ENCODE measurements around the gene MIX23.

Gene MIX23

DNA sequence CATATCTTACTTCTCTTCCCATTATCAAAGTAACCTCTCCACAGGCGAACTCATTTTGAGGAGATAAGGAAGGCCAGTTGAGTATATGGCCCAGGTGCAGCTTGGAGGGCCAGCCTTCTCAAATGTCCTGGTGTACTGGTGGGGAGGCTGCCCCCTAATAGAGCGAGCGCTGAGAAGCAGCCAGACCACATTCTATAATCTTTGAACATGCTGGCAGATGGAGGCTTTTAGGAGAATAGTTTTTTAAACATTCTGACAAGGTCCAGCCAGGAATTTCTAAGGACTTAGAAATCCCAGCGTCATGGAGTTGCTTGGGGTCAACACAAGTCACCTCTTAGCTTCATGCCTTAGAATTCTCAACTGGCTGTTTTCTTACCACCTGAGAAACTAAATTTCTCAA lies 27.1 kb upstream of the MIX23 start:
- Mint-ChIP-seq H3K36me3 (ENCODE audit: low read depth) (peaks cover 34% of the 10 kb centered on the region), H3K27ac (peak overlapping the region; percentile 58), H3K4me3 (no peak overlapping the region), H3K27me3 (ENCODE audit: low read depth, poor library complexity) (no peaks in the 10 kb centered on the region), H3K9me3 (no peaks in the 10 kb centered on the region), H3K4me1 (peaks cover 19% of the 10 kb centered on the region)
- no peak for DNase-seq
- TF ChIP-seq, protein P1, sequence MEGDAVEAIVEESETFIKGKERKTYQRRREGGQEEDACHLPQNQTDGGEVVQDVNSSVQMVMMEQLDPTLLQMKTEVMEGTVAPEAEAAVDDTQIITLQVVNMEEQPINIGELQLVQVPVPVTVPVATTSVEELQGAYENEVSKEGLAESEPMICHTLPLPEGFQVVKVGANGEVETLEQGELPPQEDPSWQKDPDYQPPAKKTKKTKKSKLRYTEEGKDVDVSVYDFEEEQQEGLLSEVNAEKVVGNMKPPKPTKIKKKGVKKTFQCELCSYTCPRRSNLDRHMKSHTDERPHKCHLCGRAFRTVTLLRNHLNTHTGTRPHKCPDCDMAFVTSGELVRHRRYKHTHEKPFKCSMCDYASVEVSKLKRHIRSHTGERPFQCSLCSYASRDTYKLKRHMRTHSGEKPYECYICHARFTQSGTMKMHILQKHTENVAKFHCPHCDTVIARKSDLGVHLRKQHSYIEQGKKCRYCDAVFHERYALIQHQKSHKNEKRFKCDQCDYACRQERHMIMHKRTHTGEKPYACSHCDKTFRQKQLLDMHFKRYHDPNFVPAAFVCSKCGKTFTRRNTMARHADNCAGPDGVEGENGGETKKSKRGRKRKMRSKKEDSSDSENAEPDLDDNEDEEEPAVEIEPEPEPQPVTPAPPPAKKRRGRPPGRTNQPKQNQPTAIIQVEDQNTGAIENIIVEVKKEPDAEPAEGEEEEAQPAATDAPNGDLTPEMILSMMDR (IDR thresholded peaks at IDR 0.05): no peak

GRCh38 chr3:122409446-122409845 lies 26.4 kb upstream of the MIX23 start:
- Mint-ChIP-seq H3K27ac (peak overlapping the region; percentile 93), H3K36me3 (ENCODE audit: low read depth) (peaks cover 34% of the 10 kb centered on the region), H3K9me3 (no peaks in the 10 kb centered on the region), H3K4me3 (no peak overlapping the region), H3K4me1 (peaks cover 13% of the 10 kb centered on the region), H3K27me3 (ENCODE audit: low read depth, poor library complexity) (no peaks in the 10 kb centered on the region)
- TF ChIP-seq, protein P1 (IDR thresholded peaks at IDR 0.05): no peak
- no peak for DNase-seq

- H3K9me3 Mint-ChIP-seq: no peaks in the 10 kb centered on the region
- H3K36me3 Mint-ChIP-seq (ENCODE audit: low read depth): peaks cover 39% of the 10 kb centered on the region
- H3K27me3 Mint-ChIP-seq (ENCODE audit: low read depth, poor library complexity): no peaks in the 10 kb centered on the region
- no peak for DNase-seq
- H3K4me1 Mint-ChIP-seq: peaks cover 3% of the 10 kb centered on the region
- no peak overlapping the region for H3K27ac Mint-ChIP-seq
- TF ChIP-seq, protein P1 (IDR thresholded peaks at IDR 0.05): no peak
- H3K4me3 Mint-ChIP-seq: no peak overlapping the region
Measured at GRCh38 chr3:122407946-122408345, 24.9 kb upstream of the MIX23 start.

- no peak for DNase-seq
- no peak overlapping the region for H3K4me3 Mint-ChIP-seq
- TF ChIP-seq, protein P1 (IDR thresholded peaks at IDR 0.05): no peak
- H3K36me3 Mint-ChIP-seq (ENCODE audit: low read depth): peaks cover 36% of the 10 kb centered on the region
- no peaks in the 10 kb centered on the region for H3K9me3 Mint-ChIP-seq
- H3K27ac Mint-ChIP-seq: no peak overlapping the region
- H3K27me3 Mint-ChIP-seq (ENCODE audit: low read depth, poor library complexity): no peaks in the 10 kb centered on the region
- H3K4me1 Mint-ChIP-seq: no peaks in the 10 kb centered on the region
Measured at GRCh38 chr3:122406198-122406597, 23.2 kb upstream of the MIX23 start.

DNA sequence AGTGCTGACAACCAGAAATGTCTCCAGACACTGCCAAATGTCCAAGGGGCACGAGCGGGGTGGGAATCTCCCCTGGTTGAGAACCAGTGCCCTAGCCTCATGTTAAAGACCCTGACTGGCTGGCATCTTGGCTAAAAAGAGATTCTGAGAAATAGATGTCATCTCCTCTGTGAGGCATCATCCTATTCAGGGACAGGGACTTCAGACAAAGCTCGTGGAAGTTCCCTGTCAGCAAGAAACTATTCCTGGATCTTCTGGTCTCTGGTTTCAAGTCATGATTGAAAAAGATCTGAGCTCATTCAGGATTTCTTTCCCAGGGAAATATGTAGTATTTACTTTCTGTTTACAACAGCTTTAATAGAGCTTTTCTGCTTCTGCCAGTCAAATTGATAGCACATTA lies 22.0 kb upstream of the MIX23 start:
- no peak for DNase-seq
- Mint-ChIP-seq H3K27me3 (ENCODE audit: low read depth, poor library complexity) (no peaks in the 10 kb centered on the region), H3K36me3 (ENCODE audit: low read depth) (peaks cover 31% of the 10 kb centered on the region), H3K27ac (no peak overlapping the region), H3K4me1 (no peaks in the 10 kb centered on the region), H3K4me3 (no peak overlapping the region), H3K9me3 (no peaks in the 10 kb centered on the region)
- TF ChIP-seq, protein P1 (IDR thresholded peaks at IDR 0.05): no peak

DNA sequence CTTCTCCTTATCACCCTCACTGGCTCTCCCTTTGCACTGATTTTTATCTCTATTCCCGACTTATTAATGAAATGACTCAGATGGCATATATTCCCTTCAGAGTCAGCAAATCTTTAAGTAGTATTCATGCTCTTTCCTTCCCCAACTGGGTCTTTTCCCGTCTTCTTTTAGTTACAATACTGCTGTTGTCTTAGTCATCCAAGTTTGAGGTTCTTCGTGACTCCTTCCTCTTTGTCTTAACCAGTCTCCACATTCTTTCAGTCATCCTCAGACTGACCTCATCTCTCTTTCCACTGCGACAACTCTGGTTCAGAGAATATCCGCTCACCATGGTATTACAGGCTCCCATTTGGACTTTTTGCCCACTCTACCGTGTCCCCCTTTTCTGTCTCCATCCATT lies 20.5 kb upstream of the MIX23 start:
- Mint-ChIP-seq H3K27ac (no peak overlapping the region), H3K4me3 (no peak overlapping the region), H3K9me3 (no peaks in the 10 kb centered on the region), H3K36me3 (ENCODE audit: low read depth) (peaks cover 26% of the 10 kb centered on the region), H3K4me1 (no peaks in the 10 kb centered on the region), H3K27me3 (ENCODE audit: low read depth, poor library complexity) (no peaks in the 10 kb centered on the region)
- TF ChIP-seq, protein P1 (IDR thresholded peaks at IDR 0.05): no peak
- no peak for DNase-seq

Measured in nephron progenitor cell (in vitro differentiated cells).